HG03108 (cell line): ENCODE results near the gene BZW1.

Experiments used
- ATAC-seq: cut with Tn5 transposase; IDR thresholded peaks from one replicate; pipeline ENCODE4 v1.9.1; 2021; ENCODE audit warnings: moderate library complexity; ENCODE audit not compliant: unreplicated experiment

Gene BZW1

GRCh38 chr2:200873560-200873959, 61.9 kb downstream of the BZW1 start:
- ATAC-seq = no peak
